Measurements from ENCODE around the gene WHRN. TPM values are rescaled to one million over a fixed set of nuclear protein-coding genes. Genes with fewer than 3 reads are reported as not detected.

Gene WHRN
- total RNA-seq, 1 donor from 2014 or later, result 11.9 TPM

- H3K27ac Mint-ChIP-seq, result no peak overlapping the region
- peak; percentile 65 for TF ChIP-seq CTCF (IDR thresholded peaks at IDR 0.05; ENCODE audit: unreplicated experiment)
- no peak for DNase-seq (ENCODE audit: low spot score, unreplicated experiment)
These were observed 70.4 kb downstream of the WHRN start for GRCh38 chr9:114434878-114435311.

GRCh38 chr9:114433720-114434255, 71.5 kb downstream of the WHRN start:
- Mint-ChIP-seq H3K27me3 (peaks cover 6% of the 10 kb centered on the region), H3K9me3 (ENCODE audit: low read depth) (no peaks in the 10 kb centered on the region), H3K4me1 (ENCODE audit: low read depth) (no peaks in the 10 kb centered on the region), H3K27ac (no peak overlapping the region), H3K4me3 (ENCODE audit: low read depth) (no peak overlapping the region), H3K36me3 (ENCODE audit: insufficient read depth) (no peaks in the 10 kb centered on the region)
- DNase-seq (ENCODE audit: low spot score, unreplicated experiment), result no peak
- no peak for TF ChIP-seq CTCF (IDR thresholded peaks at IDR 0.05; ENCODE audit: unreplicated experiment)

More at GRCh38 chr9:114434878-114435311, 70.4 kb downstream of the WHRN start:
- no peak overlapping the region for H3K4me3 Mint-ChIP-seq (ENCODE audit: low read depth)
- H3K4me1 Mint-ChIP-seq (ENCODE audit: low read depth), result no peaks in the 10 kb centered on the region
- no peaks in the 10 kb centered on the region for H3K36me3 Mint-ChIP-seq (ENCODE audit: insufficient read depth)
- no peaks in the 10 kb centered on the region for H3K9me3 Mint-ChIP-seq (ENCODE audit: low read depth)
- peaks cover 1% of the 10 kb centered on the region for H3K27me3 Mint-ChIP-seq

- Mint-ChIP-seq H3K27ac (no peak overlapping the region), H3K27me3 (peaks cover 6% of the 10 kb centered on the region), H3K4me1 (ENCODE audit: low read depth) (no peaks in the 10 kb centered on the region), H3K4me3 (ENCODE audit: low read depth) (no peak overlapping the region), H3K9me3 (ENCODE audit: low read depth) (no peaks in the 10 kb centered on the region), H3K36me3 (ENCODE audit: insufficient read depth) (no peaks in the 10 kb centered on the region)
- no peak for DNase-seq (ENCODE audit: low spot score, unreplicated experiment)
- no peak for TF ChIP-seq CTCF (IDR thresholded peaks at IDR 0.05; ENCODE audit: unreplicated experiment)
These were observed 72.2 kb downstream of the WHRN start for GRCh38 chr9:114433086-114433485.

GRCh38 chr9:114432323-114433067, 72.8 kb downstream of the WHRN start:
- peaks cover 6% of the 10 kb centered on the region for H3K27me3 Mint-ChIP-seq
- no peak for DNase-seq (ENCODE audit: low spot score, unreplicated experiment)
- no peaks in the 10 kb centered on the region for H3K9me3 Mint-ChIP-seq (ENCODE audit: low read depth)
- H3K36me3 Mint-ChIP-seq (ENCODE audit: insufficient read depth), result no peaks in the 10 kb centered on the region
- no peak overlapping the region for H3K4me3 Mint-ChIP-seq (ENCODE audit: low read depth)
- H3K4me1 Mint-ChIP-seq (ENCODE audit: low read depth), result no peaks in the 10 kb centered on the region
- no peak overlapping the region for H3K27ac Mint-ChIP-seq
- no peak for TF ChIP-seq CTCF (IDR thresholded peaks at IDR 0.05; ENCODE audit: unreplicated experiment)

- H3K4me3 Mint-ChIP-seq (ENCODE audit: low read depth), result no peak overlapping the region
- DNase-seq (ENCODE audit: low spot score, unreplicated experiment), result no peak
- no peaks in the 10 kb centered on the region for H3K4me1 Mint-ChIP-seq (ENCODE audit: low read depth)
- peaks cover 6% of the 10 kb centered on the region for H3K27me3 Mint-ChIP-seq
- no peaks in the 10 kb centered on the region for H3K36me3 Mint-ChIP-seq (ENCODE audit: insufficient read depth)
- no peaks in the 10 kb centered on the region for H3K9me3 Mint-ChIP-seq (ENCODE audit: low read depth)
- no peak overlapping the region for H3K27ac Mint-ChIP-seq
- TF ChIP-seq CTCF (IDR thresholded peaks at IDR 0.05; ENCODE audit: unreplicated experiment), result no peak
These were observed 73.5 kb downstream of the WHRN start for GRCh38 chr9:114431770-114432169.
